B cell (primary cell): ENCODE data around the gene CFAP61. TPM values are rescaled to one million over a fixed set of nuclear protein-coding genes. Genes with fewer than 3 reads are reported as not detected.

Source experiments
- ATAC-seq: fragments of 200-7000 bp; cut with Tn5 transposase; one replicate; pipeline ENCODE4 v1.10.0; 2021; ENCODE audit warnings: low read depth, mild to moderate bottlenecking, moderate number of reproducible peaks, moderate library complexity
- CTCF ChIA-PET: fragments of 350-600 bp; sonication (Branson Sonifier 250); formaldehyde crosslinking; loops from one replicate; lab custom pipeline; 2021; ENCODE audit warnings: antibody characterized with exemption, inconsistent platforms; lab: Charles Lee
- POLR2A ChIA-PET: fragments of 350-600 bp; sonication (Branson Sonifier 250); formaldehyde crosslinking; loops from one replicate; lab custom pipeline; 2021; ENCODE audit warnings: antibody characterized with exemption; lab: Charles Lee
- DNase-seq: peaks from one replicate; pipeline ENCODE4 v3.0.0; 2013
- H2AFZ ChIP-seq: 2 replicates; pipeline ENCODE4 v1.6.1; 2012; ENCODE audit warnings: mild to moderate bottlenecking, low read depth, low read length; ENCODE audit not compliant: insufficient read depth, poor library complexity, severe bottlenecking
- H3K27ac ChIP-seq, 2 donors: 1 replicate in 1 of 2; 2 replicates in 1 of 2; pipeline ENCODE4 v1.5.1; 2012 to 2013; ENCODE audit warnings: low read length in 2 of 2, mild to moderate bottlenecking in 2 of 2, moderate library complexity in 1 of 2
- H3K27me3 ChIP-seq, 4 experiments: fragments of 200-600 bp in 1 of 4; sonication (generic) in 1 of 4; replicated peaks in 1 of 4; 1 replicate in 2 of 4; 2 replicates in 2 of 4; pipeline versions ENCODE4 v1.6.1 to v1.7.0; 2013 to 2016; ENCODE audit warnings: low read length in 3 of 4, mild to moderate bottlenecking in 2 of 4, mixed read lengths in 1 of 4, moderate library complexity in 1 of 4; ENCODE audit not compliant: insufficient read depth in 4 of 4, control insufficient read depth in 3 of 4; ENCODE audit errors: control extremely low read depth in 1 of 4
- H3K36me3 ChIP-seq, 2 experiments: replicated peaks in 1 of 2; 1 replicate in 1 of 2; 2 replicates in 1 of 2; pipeline versions ENCODE4 v1.6.1 to v1.7.1; 2013; ENCODE audit warnings: low read length in 1 of 2; ENCODE audit not compliant: insufficient read depth in 2 of 2, control insufficient read depth in 1 of 2; ENCODE audit errors: control extremely low read depth in 1 of 2, extremely low read depth in 1 of 2
- H3K4me1 ChIP-seq, 2 donors: fragments of 200-600 bp in 1 of 2; sonication (generic) in 1 of 2; 1 replicate in 1 of 2; 2 replicates in 1 of 2; pipeline versions ENCODE4 v1.5.1 to v1.6.1; 2013 to 2017; ENCODE audit warnings: low read length in 2 of 2; ENCODE audit not compliant: control insufficient read depth in 2 of 2, insufficient read depth in 2 of 2
- H3K4me2 ChIP-seq: replicated peaks from 2 replicates; pipeline ENCODE3; 2012; ENCODE audit warnings: mild to moderate bottlenecking, low read depth, low read length; ENCODE audit not compliant: poor library complexity, severe bottlenecking
- H3K4me3 ChIP-seq, 5 experiments: fragments of 200-600 bp in 1 of 5; sonication (generic) in 1 of 5; 1 replicate in 3 of 5; 2 replicates in 2 of 5; pipeline versions ENCODE4 v1.5.1 to v1.7.0; 2011 to 2016; ENCODE audit warnings: low read length in 4 of 5, mild to moderate bottlenecking in 4 of 5, low read depth in 2 of 5, control low read depth in 1 of 5, moderate library complexity in 1 of 5; ENCODE audit not compliant: insufficient read depth in 1 of 5; ENCODE audit errors: control extremely low read depth in 1 of 5, extremely low read depth in 1 of 5
- H3K79me2 ChIP-seq: fragments of 200-600 bp; sonication (generic); one replicate; pipeline ENCODE4 v1.6.0; 2016; ENCODE audit warnings: low read length; ENCODE audit not compliant: control insufficient read depth, insufficient read depth
- H3K9ac ChIP-seq: fragments of 200-600 bp; sonication (generic); 2 replicates; pipeline ENCODE4 v1.6.1; 2017; ENCODE audit warnings: mild to moderate bottlenecking, low read length, moderate library complexity
- H3K9me3 ChIP-seq, 3 donors: one replicate each; pipeline versions ENCODE4 v1.6.1 to v1.7.1; 2013; ENCODE audit warnings: low read length in 2 of 3; ENCODE audit not compliant: control insufficient read depth in 2 of 3, insufficient read depth in 1 of 3; ENCODE audit errors: control extremely low read depth in 1 of 3
- H4K20me1 ChIP-seq: 2 replicates; pipeline ENCODE4 v1.6.0; 2012; ENCODE audit warnings: mild to moderate bottlenecking, low read length; ENCODE audit not compliant: insufficient read depth, control insufficient read depth, poor library complexity, severe bottlenecking
- H3K27ac Mint-ChIP-seq: one replicate; pipeline ENCODE4 v1.8.0; 2021; ENCODE audit warnings: mixed read lengths
- H3K27me3 Mint-ChIP-seq: one replicate; pipeline ENCODE4 v1.8.0; 2021; ENCODE audit warnings: mixed read lengths
- H3K4me1 Mint-ChIP-seq: one replicate; pipeline ENCODE4 v1.8.0; 2021; ENCODE audit warnings: mixed read lengths
- H3K4me3 Mint-ChIP-seq: one replicate; pipeline ENCODE4 v1.8.0; 2021; ENCODE audit warnings: mixed read lengths
- H3K9me3 Mint-ChIP-seq: one replicate; pipeline ENCODE4 v1.8.0; 2022; ENCODE audit warnings: mixed read lengths; ENCODE audit not compliant: insufficient read depth
- CTCF ChIP-seq: fragments of 200-600 bp; IDR thresholded peaks from one replicate; pipeline ENCODE4 v1.8.0; 2022; ENCODE audit warnings: antibody characterized with exemption, mild to moderate bottlenecking
- EZH2 ChIP-seq: IDR thresholded peaks from 2 replicates; pipeline ENCODE4 v1.6.1; 2012; ENCODE audit warnings: borderline replicate concordance, low read depth, mild to moderate bottlenecking, moderate library complexity, low read length; ENCODE audit not compliant: insufficient read depth, poor library complexity, severe bottlenecking
- WGBS: methylation state at CpG from one replicate; pipeline ENCODE4 v1.1.5; 2013; ENCODE audit warnings: missing lambda C conversion rate; ENCODE audit not compliant: insufficient coverage; 5-methylcytosine and 5-hydroxymethylcytosine counted together
- intact Hi-C: fragments of 100-400 bp; cut with micrococcal nuclease; formaldehyde crosslinking; loops from one replicate; pipeline ENCODE4 v1.10.0; 2022
- polyA plus RNA-seq: library from polyadenylated mRNA; depleted of rRNA; stranded (reverse); fragments of >200 nt; gene quantifications from 2 replicates; pipeline ENCODE4 v1.2.3, GENCODE V29; 2012
- total RNA-seq, 2 donors: library from RNA; stranded (reverse); fragments of 120-200 nt in 1 of 2; gene quantifications; 1 replicate in 1 of 2; 2 replicates in 1 of 2; pipeline versions ENCODE4 v1.2.3 to v1.2.4, GENCODE V29; 2013 to 2022

CFAP61 gene
- total and polyA plus RNA-seq, 2 donors (not counting 1 experiment from before 2014, with no cell fraction given) = not detected

GRCh38 chr20:20297752-20298151, 245.4 kb downstream of the CFAP61 start:
- no peaks in the 10 kb centered on the region for H4K20me1 ChIP-seq
- peaks cover 0 to 2% (median 0%) of the 10 kb centered on the region in 4 experiments for H3K27me3 ChIP-seq
- CTCF ChIA-PET = no interaction called here
- no peaks in the 10 kb centered on the region for H3K4me1 ChIP-seq
- Mint-ChIP-seq H3K4me1 (no peaks in the 10 kb centered on the region), H3K27ac (no peak overlapping the region), H3K27me3 (peaks cover 21% of the 10 kb centered on the region), H3K9me3 (no peaks in the 10 kb centered on the region), H3K4me3 (no peak overlapping the region)
- H3K9me3 ChIP-seq = no peaks in the 10 kb centered on the region
- ATAC-seq (no peak), DNase-seq (no peak)
- no peak overlapping the region for H3K4me2 ChIP-seq
- TF ChIP-seq CTCF = no peak
- no peak for TF ChIP-seq EZH2
- no peaks in the 10 kb centered on the region for H3K79me2 ChIP-seq
- WGBS = no CpG with 5 or more reads among the region's 2 CpGs
- no peaks in the 10 kb centered on the region for H3K36me3 ChIP-seq
- no peak overlapping the region for H3K4me3 ChIP-seq
- no peak overlapping the region for H3K27ac ChIP-seq
- POLR2A ChIA-PET = no interaction called here
- intact Hi-C loops = no loop called here
- no peak overlapping the region for H3K9ac ChIP-seq
- H2AFZ ChIP-seq = no peak overlapping the region

- no peak overlapping the region for H3K27ac ChIP-seq
Observed at GRCh38 chr20:20299904-20300303, 247.6 kb downstream of the CFAP61 start.

More at GRCh38 chr20:20299904-20300303, 247.6 kb downstream of the CFAP61 start:
- ChIA-PET POLR2A (no interaction called here), CTCF (no interaction called here)
- no peak overlapping the region for H3K4me3 ChIP-seq
- intact Hi-C loops = no loop called here
- Mint-ChIP-seq H3K4me3 (no peak overlapping the region), H3K27me3 (peaks cover 21% of the 10 kb centered on the region), H3K4me1 (peaks cover 2% of the 10 kb centered on the region), H3K27ac (no peak overlapping the region), H3K9me3 (no peaks in the 10 kb centered on the region)
- no peaks in the 10 kb centered on the region for H4K20me1 ChIP-seq
- no peaks in the 10 kb centered on the region for H3K36me3 ChIP-seq
- no peak overlapping the region for H2AFZ ChIP-seq
- DNase-seq (no peak), ATAC-seq (no peak)
- H3K9me3 ChIP-seq = peaks cover 0 to 5% (median 0%) of the 10 kb centered on the region in 3 donors
- no peak overlapping the region for H3K9ac ChIP-seq
- TF ChIP-seq EZH2 (no peak), CTCF (no peak)
- no peak overlapping the region for H3K4me2 ChIP-seq
- WGBS = 80% methylated on average over 5 of the region's 7 CpGs
- no peaks in the 10 kb centered on the region for H3K79me2 ChIP-seq
- no peaks in the 10 kb centered on the region for H3K4me1 ChIP-seq
- H3K27me3 ChIP-seq = peaks cover 0 to 2% (median 0%) of the 10 kb centered on the region in 4 experiments
